ENCODE measurements around the gene KIRREL3. TPM values are rescaled to one million over a fixed set of nuclear protein-coding genes. Genes with fewer than 3 reads are reported as not detected.

Gene KIRREL3
- total RNA-seq, 3 donors from 2014 or later, result 0.32 to 0.33 TPM; not detected in 1

GRCh38 chr11:126534141-126534805 is 466.3 kb downstream of the KIRREL3 start:
- intact Hi-C loops (cut with DNase I; ENCODE audit: low total_unique reads), result no loop called here
- Histone ChIP-seq H3K9me3 (no peaks in the 10 kb centered on the region), H3K27me3 (no peaks in the 10 kb centered on the region), H3K36me3 (no peaks in the 10 kb centered on the region), H3K4me3 (no peak overlapping the region), H3K4me1 (no peaks in the 10 kb centered on the region), H3K27ac (no peak overlapping the region)
- no peak for TF ChIP-seq POLR2AphosphoS5 (IDR thresholded peaks at IDR 0.05)
- TF ChIP-seq CTCF (IDR thresholded peaks at IDR 0.05), result no peak
- TF ChIP-seq POLR2A (IDR thresholded peaks at IDR 0.05), result no peak
- DNase-seq (ENCODE audit: low spot score in 2 of 2), result no peak

- no peaks in the 10 kb centered on the region for H3K4me1 ChIP-seq
- intact Hi-C loops (cut with DNase I; ENCODE audit: low total_unique reads), result no loop called here
- no peak for DNase-seq (ENCODE audit: low spot score in 2 of 2)
- TF ChIP-seq POLR2AphosphoS5 (IDR thresholded peaks at IDR 0.05), result no peak
- no peak for TF ChIP-seq POLR2A (IDR thresholded peaks at IDR 0.05)
- no peak for TF ChIP-seq CTCF (IDR thresholded peaks at IDR 0.05)
- no peaks in the 10 kb centered on the region for H3K9me3 ChIP-seq
- no peaks in the 10 kb centered on the region for H3K36me3 ChIP-seq
- H3K4me3 ChIP-seq, result no peak overlapping the region
- H3K27me3 ChIP-seq, result no peaks in the 10 kb centered on the region
- no peak overlapping the region for H3K27ac ChIP-seq
These were observed 467.0 kb downstream of the KIRREL3 start for GRCh38 chr11:126533560-126533959.

GRCh38 chr11:126530416-126530815 is 470.2 kb downstream of the KIRREL3 start:
- no peaks in the 10 kb centered on the region for H3K9me3 ChIP-seq
- no peak overlapping the region for H3K4me3 ChIP-seq
- intact Hi-C loops (cut with DNase I; ENCODE audit: low total_unique reads), result no loop called here
- H3K4me1 ChIP-seq, result no peaks in the 10 kb centered on the region
- no peaks in the 10 kb centered on the region for H3K36me3 ChIP-seq
- H3K27me3 ChIP-seq, result no peaks in the 10 kb centered on the region
- TF ChIP-seq CTCF (IDR thresholded peaks at IDR 0.05) (no peak), POLR2AphosphoS5 (IDR thresholded peaks at IDR 0.05) (no peak), POLR2A (IDR thresholded peaks at IDR 0.05) (no peak)
- no peak overlapping the region for H3K27ac ChIP-seq
- DNase-seq (ENCODE audit: low spot score in 2 of 2), result no peak

GRCh38 chr11:126529037-126529436 is 471.5 kb downstream of the KIRREL3 start:
- intact Hi-C loops (cut with DNase I; ENCODE audit: low total_unique reads), result loop anchor here (5.0 kb wide), 1 partner anchor 223 kb away; no protein-coding TSS in a partner anchor
- DNase-seq (ENCODE audit: low spot score in 2 of 2), result no peak

More at GRCh38 chr11:126529037-126529436, 471.5 kb downstream of the KIRREL3 start:
- Histone ChIP-seq H3K4me1 (no peaks in the 10 kb centered on the region), H3K9me3 (no peaks in the 10 kb centered on the region), H3K36me3 (no peaks in the 10 kb centered on the region), H3K27me3 (no peaks in the 10 kb centered on the region), H3K4me3 (no peak overlapping the region), H3K27ac (no peak overlapping the region)
- TF ChIP-seq POLR2AphosphoS5 (IDR thresholded peaks at IDR 0.05) (no peak), POLR2A (IDR thresholded peaks at IDR 0.05) (no peak), CTCF (IDR thresholded peaks at IDR 0.05) (no peak)
